Fibroblast of the aortic adventitia (primary cell): ENCODE data around the gene PAX1. TPM values are rescaled to one million over a fixed set of nuclear protein-coding genes. Genes with fewer than 3 reads are reported as not detected.

Experiments
- DNase-seq: peaks from one replicate; pipeline ENCODE4 v3.0.0-alpha.2; 2010; ENCODE audit warnings: low read depth
- H3K4me3 ChIP-seq: 2 replicates; pipeline ENCODE4 v1.5.1; 2011; ENCODE audit warnings: low read depth, mild to moderate bottlenecking, control low read depth, low read length, moderate library complexity
- CTCF ChIP-seq: IDR thresholded peaks from 2 replicates; pipeline ENCODE4 v1.5.1; 2011; ENCODE audit warnings: mild to moderate bottlenecking, low read length, control low read depth, inconsistent platforms; ENCODE audit not compliant: insufficient read depth
- total RNA-seq: library from RNA; depleted of rRNA; stranded (reverse); fragments of >200 nt; gene quantifications from 2 replicates; pipeline ENCODE4 v1.2.3, GENCODE V29; 2012; ENCODE audit warnings: low replicate concordance

The PAX1 gene
- total RNA-seq, 1 donor: not detected

GRCh38 chr20:21707999-21708737 is 2.7 kb downstream of the PAX1 start:
- no peak overlapping the region for H3K4me3 ChIP-seq
- no peak for TF ChIP-seq CTCF
- no peak for DNase-seq

- DNase-seq: no peak
- no peak overlapping the region for H3K4me3 ChIP-seq
- no peak for TF ChIP-seq CTCF
Observed at GRCh38 chr20:21708738-21709534, 3.5 kb downstream of the PAX1 start.

- no peak for DNase-seq
- no peak overlapping the region for H3K4me3 ChIP-seq
- no peak for TF ChIP-seq CTCF
Observed at GRCh38 chr20:21709535-21709904, 4.1 kb downstream of the PAX1 start.

GRCh38 chr20:21710341-21710740 is 4.9 kb downstream of the PAX1 start:
- H3K4me3 ChIP-seq: no peak overlapping the region
- TF ChIP-seq CTCF: no peak
- no peak for DNase-seq

GRCh38 chr20:21710863-21711431 is 5.5 kb downstream of the PAX1 start:
- no peak for TF ChIP-seq CTCF
- H3K4me3 ChIP-seq: no peak overlapping the region
- no peak for DNase-seq

GRCh38 chr20:21712443-21713059 is 7.1 kb downstream of the PAX1 start:
- DNase-seq: no peak
- no peak for TF ChIP-seq CTCF
- H3K4me3 ChIP-seq: no peak overlapping the region
